RPMI7951 (cell line): ENCODE data around the gene AHSG. TPM values are rescaled to one million over a fixed set of nuclear protein-coding genes. Genes with fewer than 3 reads are reported as not detected.
"Not testable (repeated sequence)": the region's sequence is repeated elsewhere in the genome, so short reads cannot be mapped to it uniquely, and the experiment has no call there.

Experiments
- DNase-seq: peaks from one replicate; pipeline ENCODE4 v3.0.0-alpha.2; 2012; ENCODE audit warnings: low read depth
- total RNA-seq: library from RNA; depleted of rRNA; stranded (reverse); fragments of >200 nt; shearing (Covaris generic); gene quantifications from 2 replicates; pipeline ENCODE4 v1.2.3, GENCODE V29; 2014; rRNA removed

AHSG gene, protein sequence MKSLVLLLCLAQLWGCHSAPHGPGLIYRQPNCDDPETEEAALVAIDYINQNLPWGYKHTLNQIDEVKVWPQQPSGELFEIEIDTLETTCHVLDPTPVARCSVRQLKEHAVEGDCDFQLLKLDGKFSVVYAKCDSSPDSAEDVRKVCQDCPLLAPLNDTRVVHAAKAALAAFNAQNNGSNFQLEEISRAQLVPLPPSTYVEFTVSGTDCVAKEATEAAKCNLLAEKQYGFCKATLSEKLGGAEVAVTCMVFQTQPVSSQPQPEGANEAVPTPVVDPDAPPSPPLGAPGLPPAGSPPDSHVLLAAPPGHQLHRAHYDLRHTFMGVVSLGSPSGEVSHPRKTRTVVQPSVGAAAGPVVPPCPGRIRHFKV
- total RNA-seq, result not detected in 2 replicates

DNA sequence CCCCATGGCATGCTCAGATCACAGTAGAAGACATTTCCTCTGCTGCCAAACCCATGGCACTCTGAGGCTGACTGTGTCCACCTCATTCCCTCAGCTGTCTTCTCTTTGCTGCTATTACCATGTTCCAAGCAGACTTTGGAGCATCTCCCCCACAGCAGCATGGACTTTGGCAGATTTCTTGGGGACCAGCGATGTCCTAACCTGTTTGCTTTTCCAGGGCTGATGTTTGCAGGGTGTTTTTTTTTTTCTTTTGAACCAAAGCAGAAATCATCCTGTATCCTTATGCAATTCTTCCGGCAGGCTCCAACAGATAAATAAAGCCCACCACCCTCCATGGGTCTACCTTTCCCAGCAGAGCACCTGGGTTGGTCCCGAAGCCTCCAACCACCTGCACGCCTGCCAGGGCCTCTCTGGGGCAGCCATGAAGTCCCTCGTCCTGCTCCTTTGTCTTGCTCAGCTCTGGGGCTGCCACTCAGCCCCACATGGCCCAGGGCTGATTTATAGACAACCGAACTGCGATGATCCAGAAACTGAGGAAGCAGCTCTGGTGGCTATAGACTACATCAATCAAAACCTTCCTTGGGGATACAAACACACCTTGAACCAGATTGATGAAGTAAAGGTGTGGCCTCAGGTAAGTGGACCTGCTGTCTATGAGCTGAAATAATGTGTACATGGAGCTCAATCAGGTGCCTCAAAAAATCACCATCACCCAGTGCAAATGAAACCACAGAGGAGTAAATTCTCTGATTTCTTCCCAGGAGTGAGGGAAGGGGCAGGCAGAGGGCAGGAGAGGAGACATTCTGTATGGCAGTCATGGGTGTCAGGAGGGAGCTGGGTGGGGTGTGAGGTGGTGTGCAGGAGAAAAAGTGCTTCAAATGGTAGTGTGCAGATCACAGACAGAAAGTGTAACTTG is at the start of gene AHSG:
AHSG (plus strand) TSS at position 340 of the 916 bp plus-strand sequence; CDS start at position 422, 82 bp downstream.
- DNase-seq, result no peak

DNA sequence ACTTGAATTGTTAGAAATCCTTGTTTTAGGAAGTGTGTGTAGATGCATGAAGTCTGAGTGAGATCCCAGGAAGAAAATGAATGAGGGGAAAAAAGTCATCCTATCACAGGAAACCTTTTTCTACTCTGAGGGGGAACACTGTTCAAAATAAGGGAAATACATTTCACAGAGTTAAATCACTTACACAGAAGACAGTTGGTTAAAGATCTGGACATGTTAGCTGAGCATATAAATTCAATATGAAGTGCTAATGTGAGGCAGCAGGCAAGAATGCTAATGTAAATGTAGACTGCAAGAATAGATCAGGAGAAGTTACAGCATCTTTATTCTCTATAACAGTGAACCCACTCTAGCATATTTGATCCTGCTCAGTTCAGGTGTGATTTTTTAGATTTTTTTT is 48.3 kb upstream of the AHSG start:
- no peak for DNase-seq

DNA sequence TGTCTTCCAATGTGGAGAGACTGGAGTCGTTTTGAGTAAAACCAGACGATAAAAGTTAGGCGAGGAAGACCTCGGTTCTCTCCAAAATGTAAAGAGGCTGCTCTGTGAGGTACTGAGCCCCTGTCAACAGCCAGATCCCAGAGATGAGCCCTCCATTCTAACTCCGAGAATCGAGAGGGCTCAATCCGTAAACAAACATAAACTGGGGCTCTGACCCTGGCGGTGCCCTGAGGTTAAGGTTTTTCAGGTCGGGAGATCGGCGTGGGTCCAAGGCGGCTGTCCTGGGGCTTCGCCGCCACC is 46.1 kb upstream of the AHSG start:
- no peak for DNase-seq

DNA sequence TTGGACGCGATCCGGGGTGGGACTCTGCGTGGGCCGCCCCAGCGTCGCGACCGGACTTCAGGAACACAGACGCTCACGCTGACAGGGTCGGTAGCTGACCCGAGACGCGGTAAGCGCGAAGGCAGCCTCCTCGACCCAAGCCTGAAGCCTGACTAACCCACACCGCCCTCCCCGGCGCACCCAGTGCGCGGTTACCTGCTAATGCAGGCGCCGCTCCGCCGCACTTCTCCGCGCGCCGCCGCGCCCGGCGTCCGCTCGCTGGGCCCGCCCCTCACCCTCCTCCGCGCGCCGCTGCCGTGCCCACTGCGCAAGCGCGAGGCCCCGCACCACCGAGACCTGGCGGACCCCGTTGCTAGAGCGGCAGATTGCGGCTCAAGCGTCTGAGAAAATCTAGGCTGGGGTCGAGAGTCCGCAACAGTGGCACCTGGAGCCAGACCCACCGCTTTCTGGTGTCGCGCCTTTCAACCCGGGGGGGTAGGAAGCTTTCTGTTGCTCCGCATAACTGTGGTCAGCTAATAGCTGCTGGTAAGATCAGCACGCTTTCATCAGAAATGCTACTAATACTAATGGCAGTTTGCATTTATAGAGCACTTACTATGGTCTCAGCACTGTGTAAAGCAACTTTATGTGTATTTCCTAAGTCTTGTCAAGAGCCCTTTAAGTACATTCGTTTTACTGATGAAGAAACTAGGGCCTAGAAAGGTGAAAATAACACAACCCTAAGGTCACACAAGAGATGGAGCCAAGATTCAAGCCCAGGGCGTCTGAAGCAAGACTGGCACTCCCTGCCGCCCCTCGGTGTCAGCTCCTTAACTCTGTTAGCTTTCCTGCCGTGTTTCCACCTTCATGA is 45.6 kb upstream of the AHSG start, which contains the start of gene TBCCD1:
TBCCD1 (minus strand) TSS at position 268 of the 850 bp plus-strand sequence. CDS start 3,010 bp downstream, outside the sequence.
- DNase-seq, result peak; percentile 83

DNA sequence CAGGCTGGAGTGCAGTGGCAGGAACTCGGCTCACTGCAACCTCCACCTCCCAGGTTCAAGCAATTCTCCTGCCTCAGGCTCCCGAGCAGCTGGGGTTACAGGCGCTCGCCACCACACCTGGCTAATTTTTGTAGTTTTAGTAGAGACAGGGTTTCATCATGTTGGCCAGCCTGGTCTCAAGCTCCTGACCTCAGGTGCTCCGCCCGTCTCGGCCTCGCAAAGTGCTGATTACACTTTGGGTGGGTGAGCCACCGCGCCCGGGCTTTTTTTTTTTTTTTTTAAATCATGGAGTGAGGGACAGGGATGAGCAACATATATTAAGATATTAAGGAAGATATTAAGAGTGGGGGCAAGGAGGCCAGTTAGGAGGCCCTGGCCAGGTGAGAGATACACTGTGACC is 43.5 kb upstream of the AHSG start:
- not testable (repeated sequence) for DNase-seq

DNA sequence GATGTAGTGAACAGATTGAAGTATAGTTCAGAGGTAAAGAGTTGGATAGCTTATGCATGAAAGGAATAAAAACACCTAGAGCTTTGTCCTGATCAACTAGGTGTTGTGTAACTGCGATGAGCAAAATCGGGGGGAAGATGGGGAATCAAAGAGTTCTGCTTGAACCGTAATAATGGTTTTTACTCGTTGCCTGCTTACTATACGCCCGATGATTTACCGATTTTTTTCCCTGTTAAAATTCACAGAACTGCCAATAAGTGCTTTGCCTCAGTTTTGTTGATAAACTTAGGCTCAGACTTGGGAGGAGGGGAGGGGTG is 43.1 kb upstream of the AHSG start:
- no peak for DNase-seq

DNA sequence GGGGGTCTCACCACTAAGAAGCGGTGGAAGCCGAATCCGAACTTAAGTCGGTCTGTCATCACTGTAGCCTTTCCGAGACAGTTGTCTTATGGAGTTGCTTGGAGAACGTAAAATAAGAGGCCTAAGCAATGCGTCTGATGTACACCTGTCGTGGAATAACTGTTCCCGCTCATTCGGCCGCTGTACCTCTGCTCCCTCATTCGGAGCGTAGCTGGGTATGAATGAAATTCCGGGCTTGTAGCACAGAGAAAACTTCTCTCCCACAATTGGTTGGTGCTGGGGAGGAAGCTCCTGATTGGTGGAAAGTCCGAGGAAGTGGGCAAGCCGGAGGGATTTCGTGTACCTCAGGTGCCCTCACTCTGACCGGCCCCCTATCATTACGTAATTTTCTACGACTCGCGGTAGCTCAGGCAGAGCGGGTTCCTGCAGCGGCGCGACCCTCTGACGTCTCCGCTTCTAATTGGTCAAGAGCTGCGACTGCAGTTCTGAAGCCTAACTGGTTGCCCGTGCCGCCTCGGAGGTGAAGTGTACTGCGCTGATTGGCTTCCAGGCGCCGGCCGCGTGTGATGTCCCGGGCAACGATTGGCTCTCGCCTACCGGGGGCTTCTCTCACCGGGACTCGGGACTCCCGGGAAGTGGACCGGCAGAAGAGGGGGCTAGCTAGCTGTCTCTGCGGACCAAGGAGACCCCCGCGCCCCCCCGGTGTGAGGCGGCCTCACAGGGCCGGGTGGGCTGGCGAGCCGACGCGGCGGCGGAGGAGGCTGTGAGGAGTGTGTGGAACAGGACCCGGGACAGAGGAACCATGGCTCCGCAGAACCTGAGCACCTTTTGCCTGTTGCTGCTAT is 42.5 kb upstream of the AHSG start, which contains the start of gene DNAJB11:
DNAJB11 (plus strand) TSS at position 625 of the 845 bp plus-strand sequence; CDS start at position 803, 178 bp downstream.
- peak; percentile 100 for DNase-seq

DNA sequence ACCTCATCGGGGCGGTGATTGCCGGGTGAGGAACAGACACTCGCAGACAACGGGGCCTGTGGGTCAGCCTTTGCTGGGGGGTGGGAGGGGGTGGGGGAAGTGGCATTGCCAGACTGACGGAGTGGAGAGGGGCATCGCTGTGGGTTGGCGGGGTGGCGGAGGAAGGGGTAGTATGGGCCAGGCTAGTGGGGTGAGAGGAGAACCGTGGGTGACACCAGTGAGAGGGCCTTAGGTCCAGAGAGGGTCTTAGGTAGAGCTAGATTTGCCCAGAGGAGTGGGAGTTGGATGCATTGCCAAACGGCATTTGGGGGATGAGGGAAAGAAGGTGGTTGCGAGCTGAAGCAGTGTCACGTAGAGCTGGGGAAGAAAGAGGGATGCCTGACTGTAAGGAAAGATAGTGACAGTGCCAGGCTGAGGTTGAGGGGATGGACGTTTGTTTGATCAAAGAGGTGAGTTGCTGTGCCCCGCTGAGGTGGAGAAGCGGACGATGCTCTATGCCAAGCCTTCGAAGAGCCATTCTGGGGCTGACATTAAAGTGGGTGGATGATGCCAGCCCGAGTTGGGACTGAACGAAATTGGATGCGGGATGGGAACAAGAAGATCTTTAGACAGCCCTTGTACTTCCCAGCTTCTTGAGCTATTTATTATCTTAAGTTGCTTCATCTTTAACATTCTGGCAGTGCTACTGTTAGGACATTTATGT is 41.8 kb upstream of the AHSG start:
- DNase-seq, result no peak

DNA sequence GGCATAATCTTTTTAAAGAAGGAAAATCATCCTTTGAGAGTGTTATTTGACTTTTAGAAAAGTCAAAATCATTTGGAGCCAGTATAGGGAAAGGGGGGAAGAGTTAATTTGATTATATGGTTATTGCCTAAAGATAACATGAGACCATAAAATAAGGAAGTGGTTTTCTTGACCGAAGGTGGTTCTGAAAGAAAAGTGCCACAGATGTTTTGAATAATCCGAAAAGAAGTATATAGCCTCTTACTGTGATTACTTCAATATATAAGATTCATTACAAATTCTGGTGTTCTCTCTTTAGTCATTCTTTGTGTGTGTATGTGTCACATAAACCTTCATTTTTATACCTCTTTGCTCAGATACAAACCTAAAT is 41.2 kb upstream of the AHSG start:
- no peak for DNase-seq

DNA sequence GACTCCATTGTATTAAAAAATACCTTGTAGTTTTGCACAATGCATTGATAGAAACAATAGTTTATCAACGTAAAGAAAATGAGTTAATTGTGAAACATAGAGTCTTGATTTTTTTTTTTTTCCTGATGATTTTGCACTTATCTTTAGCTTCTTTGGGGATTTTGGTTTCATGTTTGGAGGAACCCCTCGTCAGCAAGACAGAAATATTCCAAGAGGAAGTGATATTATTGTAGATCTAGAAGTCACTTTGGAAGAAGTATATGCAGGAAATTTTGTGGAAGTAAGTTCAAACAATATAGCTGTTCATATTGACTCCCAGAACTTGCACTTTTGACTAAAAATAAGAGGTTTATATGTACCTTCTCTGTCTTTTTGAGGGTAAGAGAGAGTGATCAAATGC is 35.3 kb upstream of the AHSG start:
- no peak for DNase-seq

DNA sequence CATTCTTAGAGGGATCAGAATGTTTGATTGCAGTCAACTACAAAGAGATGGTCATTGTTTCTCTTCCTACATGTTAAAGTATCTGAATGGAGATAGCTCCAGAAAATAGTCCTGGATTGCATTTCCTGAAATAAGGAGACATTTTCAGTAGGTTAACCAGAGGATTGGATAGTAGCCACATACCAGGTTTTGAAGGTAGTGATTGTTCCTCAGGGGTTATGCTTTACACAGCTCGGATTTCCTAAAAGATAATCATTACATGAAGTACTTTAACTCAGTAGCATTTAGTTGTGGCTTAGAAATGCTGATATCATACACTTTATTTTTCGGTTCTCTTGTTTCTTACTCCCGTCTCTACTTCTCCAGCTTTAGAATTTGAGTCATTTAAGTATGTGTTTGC is 32.1 kb upstream of the AHSG start:
- no peak for DNase-seq

DNA sequence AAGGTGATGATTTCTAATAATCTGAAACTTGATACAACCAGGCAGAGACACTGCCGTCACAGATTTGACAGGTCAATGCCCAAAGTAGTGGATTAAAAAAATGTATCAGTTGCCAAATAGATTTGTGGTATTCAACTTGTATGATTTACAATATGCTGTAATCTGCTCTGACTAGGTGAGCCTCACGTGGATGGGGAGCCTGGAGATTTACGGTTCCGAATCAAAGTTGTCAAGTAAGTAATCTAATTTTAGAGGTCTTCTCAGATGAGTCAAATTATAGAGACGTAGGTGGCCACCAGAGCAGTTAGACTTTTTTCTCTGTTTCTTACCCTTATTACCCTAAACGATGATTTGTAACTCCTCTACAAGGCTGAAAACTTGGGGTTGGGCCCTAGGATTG is 30.3 kb upstream of the AHSG start:
- no peak for DNase-seq

DNA sequence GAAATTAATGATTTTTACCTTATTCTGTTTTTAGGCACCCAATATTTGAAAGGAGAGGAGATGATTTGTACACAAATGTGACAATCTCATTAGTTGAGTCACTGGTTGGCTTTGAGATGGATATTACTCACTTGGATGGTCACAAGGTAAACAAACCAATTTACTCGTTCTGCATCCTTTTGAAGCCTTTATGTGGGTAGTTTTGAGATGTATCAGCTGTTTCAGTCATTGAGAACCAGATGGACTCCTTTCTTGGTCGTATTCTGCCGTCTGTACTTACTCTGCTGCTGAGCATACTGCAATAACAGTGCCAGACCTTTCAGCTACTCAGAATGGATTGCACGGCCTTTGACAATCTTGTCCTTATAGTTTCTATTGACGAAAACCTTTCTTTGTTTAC is 29.0 kb upstream of the AHSG start:
- DNase-seq, result peak; percentile 47

DNA sequence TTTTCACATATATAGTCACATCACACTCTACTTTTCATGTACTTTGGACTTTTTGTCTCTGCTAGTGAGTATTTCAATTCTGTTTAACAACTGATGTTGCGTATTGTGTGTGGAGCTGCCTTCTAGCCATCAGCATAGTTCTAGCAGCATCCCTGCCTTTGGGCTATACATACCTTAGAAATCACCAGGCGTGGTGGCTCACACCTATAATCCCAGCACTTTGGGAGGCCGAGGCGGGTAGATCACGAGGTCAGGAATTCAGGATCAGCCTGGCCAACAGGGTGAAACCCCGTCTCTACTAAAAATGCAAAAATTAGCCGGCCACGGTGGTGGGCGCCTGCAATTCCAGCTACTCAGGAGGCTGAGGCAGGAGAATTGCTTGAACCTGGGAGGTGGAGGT is 26.6 kb upstream of the AHSG start:
- not testable (repeated sequence) for DNase-seq

DNA sequence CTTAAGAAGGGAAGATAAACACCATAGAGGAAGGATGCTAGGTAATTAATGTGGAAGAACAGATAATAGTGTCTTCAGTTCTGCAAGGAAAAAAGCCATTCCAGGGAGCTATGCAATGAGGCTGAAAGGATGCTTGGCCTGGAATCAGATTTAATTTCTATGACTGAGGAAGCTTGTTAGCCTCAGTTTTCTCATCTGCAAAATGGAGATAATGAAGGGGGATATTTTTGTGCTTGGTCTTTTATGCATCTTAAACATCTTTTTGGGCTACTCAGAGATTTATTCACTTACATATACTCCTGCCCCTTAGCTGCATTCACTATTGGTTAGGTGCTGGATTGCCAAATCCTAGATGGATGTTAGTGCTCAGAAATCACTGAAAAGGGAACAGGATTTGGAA is 25.7 kb upstream of the AHSG start:
- DNase-seq, result no peak

DNA sequence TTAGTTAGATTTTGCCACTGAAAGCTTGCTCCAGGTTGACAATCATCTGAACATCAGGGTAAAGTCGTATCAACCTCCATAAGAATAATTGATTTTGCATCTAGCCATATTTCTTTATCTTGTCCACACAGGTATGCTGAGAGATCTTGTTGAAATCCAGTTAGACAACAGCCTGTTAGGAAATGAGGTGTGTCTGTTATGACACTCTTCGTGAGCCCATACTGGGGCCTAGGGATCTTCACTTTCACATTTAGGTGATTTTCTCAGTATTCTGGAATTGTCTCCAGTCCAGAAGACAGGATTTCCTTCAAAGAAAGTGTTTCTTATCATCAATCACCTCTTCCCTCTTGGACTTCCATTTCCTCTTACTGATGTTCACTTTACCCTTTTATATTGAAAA is 24.2 kb upstream of the AHSG start:
- peak; percentile 13 for DNase-seq

DNA sequence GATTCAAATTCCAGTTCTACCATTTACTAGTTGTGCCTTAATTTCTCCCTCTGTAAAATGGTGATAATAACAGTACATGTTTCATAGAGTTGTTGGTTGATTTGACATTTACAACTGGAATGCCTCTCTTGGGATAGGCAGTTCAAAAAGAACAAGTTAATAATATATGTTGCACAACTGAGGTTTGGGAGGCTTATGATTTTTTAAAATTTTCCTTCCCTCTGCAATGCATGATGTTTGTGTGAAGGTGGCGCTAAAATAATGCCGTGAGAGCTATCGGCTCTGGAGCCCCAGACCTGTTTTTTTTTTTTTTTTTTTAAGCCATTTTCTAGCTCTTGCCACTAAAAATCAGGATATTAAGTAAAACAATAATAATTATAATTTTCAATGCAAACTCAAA is 23.7 kb upstream of the AHSG start:
- peak; percentile 19 for DNase-seq

DNA sequence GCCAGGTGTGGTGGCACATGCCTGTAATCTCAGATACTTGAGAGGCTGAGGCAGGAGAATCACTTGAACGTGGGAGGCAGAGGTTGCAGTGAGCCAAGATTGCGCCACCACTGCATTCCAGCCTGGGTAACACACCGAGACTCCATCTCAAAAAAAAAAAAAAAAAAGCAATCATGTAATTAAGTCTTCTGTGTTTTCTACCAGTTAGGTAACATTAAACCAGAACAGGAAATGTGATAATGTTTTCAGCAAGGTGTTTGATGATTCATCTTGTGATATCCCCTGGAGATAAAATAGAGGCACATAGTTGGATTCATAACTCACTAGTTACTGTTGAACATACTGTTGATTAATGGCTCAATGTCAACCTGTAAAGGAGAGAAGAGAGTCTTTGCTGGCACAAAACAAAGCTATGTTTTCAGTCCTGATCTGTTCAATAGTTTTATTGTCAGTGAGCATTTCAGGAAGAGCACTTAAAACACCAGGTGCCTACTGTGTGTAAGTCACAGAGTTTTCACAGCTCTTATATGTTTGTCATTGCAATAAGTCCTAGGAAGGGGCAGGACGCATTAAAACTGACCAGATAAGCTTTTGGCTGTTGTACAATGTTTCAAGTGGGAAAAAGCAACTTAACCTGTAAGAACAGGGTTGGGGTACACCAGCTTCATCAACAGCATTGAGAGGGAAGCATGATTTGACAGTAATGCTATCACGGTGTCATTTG is 22.8 kb upstream of the AHSG start:
- DNase-seq, result no peak

DNA sequence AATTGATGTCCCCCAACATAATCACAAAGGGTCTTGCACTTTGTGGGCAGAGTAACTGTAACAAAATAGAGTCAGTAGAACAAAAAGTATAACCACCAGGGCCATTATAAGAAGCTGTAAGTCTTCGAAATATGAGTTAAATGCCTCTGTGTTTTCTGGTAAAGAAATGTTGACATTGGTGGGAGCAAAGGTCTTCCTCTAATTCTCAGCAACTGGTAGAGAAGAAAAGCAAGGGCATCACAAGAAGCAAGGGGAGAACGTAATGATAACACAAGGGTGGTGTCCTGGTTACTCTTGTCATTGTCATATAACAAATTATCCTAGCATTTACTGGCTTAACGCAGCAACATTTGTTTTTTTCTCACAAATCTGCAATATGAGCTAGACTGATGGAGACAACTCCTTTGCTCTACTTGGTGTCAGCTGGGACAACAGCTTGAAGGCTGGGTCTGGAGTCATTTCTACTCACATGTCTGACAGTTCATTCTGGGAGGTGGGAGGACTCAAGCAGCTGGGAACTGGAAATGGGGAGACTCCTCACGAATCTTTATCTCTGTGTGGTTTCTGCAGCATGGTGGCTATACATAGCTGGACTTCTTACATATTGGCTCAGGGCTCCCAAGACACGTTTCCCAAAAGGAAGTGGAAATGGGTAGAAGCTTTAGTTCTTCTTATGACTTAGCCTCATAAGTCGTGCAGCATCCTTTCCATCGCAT is 22.1 kb upstream of the AHSG start:
- no peak for DNase-seq
